CD4-positive, CD25-positive, alpha-beta regulatory T cell (primary cell): ENCODE measurements around the gene MAPK4. TPM values are rescaled to one million over a fixed set of nuclear protein-coding genes. Genes with fewer than 3 reads are reported as not detected.

Source experiments
- ATAC-seq, 2 donors: fragments of 150-1000 bp; cut with Tn5 transposase; one replicate each; pipeline ENCODE4 v1.10.0; 2021; ENCODE audit warnings: low read depth in 2 of 2, moderate number of reproducible peaks in 2 of 2, moderate library complexity in 1 of 2
- DNase-seq, 3 donors: peaks; one replicate each; pipeline versions ENCODE4 v3.0.0 to v3.0.0-alpha.2; 2012 to 2022; ENCODE audit warnings: mixed read lengths in 1 of 3
- H3K27ac ChIP-seq: one replicate; pipeline ENCODE4 v1.7.0; 2013; ENCODE audit warnings: mild to moderate bottlenecking, low read length; ENCODE audit not compliant: insufficient read depth, poor library complexity, severe bottlenecking
- H3K27me3 ChIP-seq: one replicate; pipeline ENCODE4 v1.7.0; 2013; ENCODE audit warnings: low read length; ENCODE audit not compliant: control insufficient read depth, insufficient read depth
- H3K36me3 ChIP-seq: one replicate; pipeline ENCODE4 v1.7.0; 2013; ENCODE audit warnings: mild to moderate bottlenecking, low read length, moderate library complexity; ENCODE audit not compliant: control insufficient read depth, insufficient read depth
- H3K4me1 ChIP-seq: 2 replicates; pipeline ENCODE4 v1.7.0; 2013; ENCODE audit warnings: mild to moderate bottlenecking, low read length; ENCODE audit not compliant: insufficient read depth, control insufficient read depth, poor library complexity, severe bottlenecking
- H3K4me3 ChIP-seq: one replicate; pipeline ENCODE4 v1.7.0; 2013; ENCODE audit warnings: low read depth, mild to moderate bottlenecking, low read length, moderate library complexity
- H3K9me3 ChIP-seq, 2 experiments: 1 replicate in 1 of 2; 2 replicates in 1 of 2; pipeline ENCODE4 v1.7.0; 2013; ENCODE audit warnings: low read length in 2 of 2, mild to moderate bottlenecking in 1 of 2, moderate library complexity in 1 of 2; ENCODE audit not compliant: control insufficient read depth in 2 of 2
- H3K27ac Mint-ChIP-seq, 3 donors: one replicate each; pipeline ENCODE4 v1.8.0; 2020 to 2022; ENCODE audit warnings: mild to moderate bottlenecking in 3 of 3, mixed read lengths in 3 of 3, moderate library complexity in 2 of 3
- H3K27me3 Mint-ChIP-seq: one replicate; pipeline ENCODE4 v1.8.0; 2022; ENCODE audit warnings: mild to moderate bottlenecking, mixed read lengths
- H3K36me3 Mint-ChIP-seq: one replicate; pipeline ENCODE4 v1.8.0; 2020; ENCODE audit warnings: mixed read lengths
- H3K4me1 Mint-ChIP-seq, 4 donors: one replicate each; pipeline ENCODE4 v1.8.0; 2020 to 2022; ENCODE audit warnings: mixed read lengths in 4 of 4, mild to moderate bottlenecking in 1 of 4
- H3K4me3 Mint-ChIP-seq, 4 donors: one replicate each; pipeline ENCODE4 v1.8.0; 2020 to 2022; ENCODE audit warnings: mild to moderate bottlenecking in 4 of 4, mixed read lengths in 4 of 4, moderate library complexity in 3 of 4
- H3K9me3 Mint-ChIP-seq, 7 donors: one replicate each; pipeline ENCODE4 v1.8.0; 2020 to 2022; ENCODE audit warnings: mixed read lengths in 7 of 7, mild to moderate bottlenecking in 3 of 7, moderate library complexity in 2 of 7
- polyA plus RNA-seq, 4 donors: library from polyadenylated mRNA; unstranded; fragments of 300-500 nt; fragmentation: Illumina TruSeq; gene quantifications; one replicate each; pipeline ENCODE4 v1.2.3, GENCODE V29; 2021
- total RNA-seq: library from RNA; stranded (reverse); gene quantifications from one replicate; pipeline ENCODE4 v1.2.3, GENCODE V29; 2022

Gene MAPK4
- total and polyA plus RNA-seq, 5 donors from 2014 or later, result not detected

GRCh38 chr18:50680966-50681365 is 121.1 kb downstream of the MAPK4 start:
- no peaks in the 10 kb centered on the region for H3K27me3 ChIP-seq
- H3K36me3 ChIP-seq, result no peaks in the 10 kb centered on the region
- H3K27ac ChIP-seq, result no peak overlapping the region
- no peak for DNase-seq
- H3K27me3 Mint-ChIP-seq, result peaks cover 4% of the 10 kb centered on the region
- H3K4me3 ChIP-seq, result no peak overlapping the region
- no peak overlapping the region for H3K27ac Mint-ChIP-seq
- no peaks in the 10 kb centered on the region for H3K4me1 ChIP-seq
- no peaks in the 10 kb centered on the region for H3K36me3 Mint-ChIP-seq
- H3K9me3 ChIP-seq, result no peaks in the 10 kb centered on the region
- H3K9me3 Mint-ChIP-seq, result peaks cover 0 to 1% (median 0%) of the 10 kb centered on the region in 7 donors
- no peaks in the 10 kb centered on the region for H3K4me1 Mint-ChIP-seq
- ATAC-seq, result no peak
- H3K4me3 Mint-ChIP-seq, result no peak overlapping the region

- Histone ChIP-seq H3K4me3 (no peak overlapping the region), H3K9me3 (no peaks in the 10 kb centered on the region), H3K36me3 (no peaks in the 10 kb centered on the region), H3K4me1 (no peaks in the 10 kb centered on the region), H3K27me3 (no peaks in the 10 kb centered on the region), H3K27ac (no peak overlapping the region)
- Mint-ChIP-seq H3K4me1 (no peaks in the 10 kb centered on the region), H3K27me3 (peaks cover 4% of the 10 kb centered on the region), H3K27ac (no peak overlapping the region), H3K9me3 (peaks cover 0 to 1% (median 0%) of the 10 kb centered on the region in 7 donors), H3K4me3 (no peak overlapping the region), H3K36me3 (no peaks in the 10 kb centered on the region)
- DNase-seq, result no peak
- ATAC-seq, result no peak
Observed at GRCh38 chr18:50682852-50683251, 123.0 kb downstream of the MAPK4 start.

DNA sequence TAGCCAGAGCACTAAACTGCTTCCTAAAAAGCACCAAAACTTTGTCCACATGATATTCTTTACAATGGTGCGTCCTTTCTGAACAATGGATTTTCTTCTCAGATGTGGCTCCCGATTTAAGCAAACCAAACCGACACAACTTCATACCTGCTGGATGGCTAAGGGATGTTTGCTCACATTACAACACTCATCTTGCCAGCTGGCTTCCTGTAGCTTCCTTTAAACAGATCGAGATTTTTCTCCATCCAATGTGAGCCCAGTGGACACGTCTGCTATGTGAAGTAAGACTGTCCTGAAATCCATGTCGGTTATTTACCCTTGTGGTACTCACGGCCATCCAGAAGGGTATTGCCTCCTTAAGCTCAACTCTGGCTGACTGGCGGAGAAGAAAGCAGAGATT is 126.5 kb downstream of the MAPK4 start:
- Mint-ChIP-seq H3K4me1 (no peaks in the 10 kb centered on the region), H3K27me3 (peaks cover 4% of the 10 kb centered on the region), H3K36me3 (no peaks in the 10 kb centered on the region), H3K27ac (no peak overlapping the region), H3K9me3 (no peaks in the 10 kb centered on the region), H3K4me3 (no peak overlapping the region)
- Histone ChIP-seq H3K4me1 (no peaks in the 10 kb centered on the region), H3K9me3 (no peaks in the 10 kb centered on the region), H3K27ac (no peak overlapping the region), H3K36me3 (no peaks in the 10 kb centered on the region), H3K27me3 (no peaks in the 10 kb centered on the region), H3K4me3 (no peak overlapping the region)
- DNase-seq (no peak), ATAC-seq (no peak)

DNA sequence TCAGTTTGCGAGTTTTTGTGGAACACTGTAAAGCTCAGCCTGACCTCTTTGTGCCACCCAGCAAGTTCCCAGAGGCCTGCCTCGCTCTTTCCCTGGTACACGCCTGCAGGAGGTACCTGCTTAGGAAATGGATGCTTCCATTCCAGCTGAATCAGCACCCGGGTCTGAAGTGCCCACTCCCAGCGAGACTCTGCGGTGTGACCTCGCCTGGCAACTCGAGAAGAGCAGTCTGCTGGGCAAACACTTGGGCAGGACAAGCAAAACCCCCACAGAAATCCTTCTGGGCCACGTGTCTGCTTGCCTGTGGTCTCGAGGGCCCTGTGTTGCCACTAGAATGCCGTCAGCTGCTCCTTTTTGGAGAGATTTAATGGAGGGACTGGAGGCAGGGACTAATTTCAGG is 127.6 kb downstream of the MAPK4 start:
- ATAC-seq, result no peak
- Histone ChIP-seq H3K4me1 (no peaks in the 10 kb centered on the region), H3K9me3 (no peaks in the 10 kb centered on the region), H3K27ac (no peak overlapping the region), H3K36me3 (no peaks in the 10 kb centered on the region), H3K27me3 (no peaks in the 10 kb centered on the region), H3K4me3 (no peak overlapping the region)
- H3K9me3 Mint-ChIP-seq, result no peaks in the 10 kb centered on the region
- H3K27ac Mint-ChIP-seq, result no peak overlapping the region
- no peak for DNase-seq
- H3K4me1 Mint-ChIP-seq, result no peaks in the 10 kb centered on the region
- no peak overlapping the region for H3K4me3 Mint-ChIP-seq
- no peaks in the 10 kb centered on the region for H3K36me3 Mint-ChIP-seq
- peaks cover 4% of the 10 kb centered on the region for H3K27me3 Mint-ChIP-seq

DNA sequence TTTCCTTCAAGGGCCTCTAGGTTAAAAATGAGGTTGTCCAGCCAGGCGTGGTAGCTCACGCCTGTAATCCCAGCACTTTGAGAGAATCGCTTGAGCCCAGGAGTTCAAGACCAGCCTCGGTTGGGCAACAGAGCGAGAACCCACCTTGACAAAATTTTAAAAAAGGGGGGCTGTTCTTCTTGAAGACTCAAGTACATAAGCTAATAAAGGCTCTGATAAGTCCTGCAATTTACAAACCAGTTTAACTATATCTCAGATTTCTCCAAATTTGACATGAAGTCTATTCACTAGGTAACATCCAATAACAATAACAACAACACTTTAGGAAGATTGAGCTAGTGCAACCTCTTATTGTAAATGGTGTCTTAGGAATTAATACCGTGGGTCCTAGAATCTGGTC is 129.7 kb downstream of the MAPK4 start:
- DNase-seq, result no peak
- H3K36me3 Mint-ChIP-seq, result no peaks in the 10 kb centered on the region
- no peak overlapping the region for H3K27ac ChIP-seq
- H3K4me3 ChIP-seq, result no peak overlapping the region
- no peaks in the 10 kb centered on the region for H3K27me3 ChIP-seq
- no peak overlapping the region for H3K4me3 Mint-ChIP-seq
- no peak overlapping the region for H3K27ac Mint-ChIP-seq
- H3K9me3 Mint-ChIP-seq, result peaks cover 0 to under 1% (median 0%) of the 10 kb centered on the region in 7 donors
- no peaks in the 10 kb centered on the region for H3K36me3 ChIP-seq
- H3K4me1 Mint-ChIP-seq, result no peaks in the 10 kb centered on the region
- H3K27me3 Mint-ChIP-seq, result peaks cover 4% of the 10 kb centered on the region
- no peaks in the 10 kb centered on the region for H3K4me1 ChIP-seq
- no peaks in the 10 kb centered on the region for H3K9me3 ChIP-seq
- no peak for ATAC-seq

DNA sequence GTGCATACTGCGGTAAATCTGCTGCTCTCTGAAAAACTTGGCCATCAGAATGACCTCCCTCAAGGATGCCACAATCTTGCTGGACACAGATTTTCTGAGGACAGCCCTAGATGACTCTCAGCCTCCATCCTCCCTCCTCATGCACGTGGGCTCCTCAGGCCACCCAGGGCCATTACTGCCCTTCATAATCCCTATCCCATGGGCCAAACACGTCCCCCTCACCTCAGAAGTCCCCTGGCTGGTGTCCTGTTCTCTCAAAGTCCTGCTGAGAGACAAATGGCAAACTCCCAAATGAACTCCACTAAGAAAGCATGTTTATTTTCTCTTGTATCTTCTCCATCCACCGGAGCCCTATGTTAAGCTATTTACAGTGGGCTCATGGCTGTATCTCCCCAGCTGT is 134.3 kb downstream of the MAPK4 start:
- Mint-ChIP-seq H3K4me1 (no peaks in the 10 kb centered on the region), H3K27me3 (peaks cover 4% of the 10 kb centered on the region), H3K27ac (no peak overlapping the region), H3K4me3 (no peak overlapping the region), H3K36me3 (no peaks in the 10 kb centered on the region), H3K9me3 (peaks cover 0 to 3% (median 0%) of the 10 kb centered on the region in 7 donors)
- no peak overlapping the region for H3K27ac ChIP-seq
- H3K4me1 ChIP-seq, result no peaks in the 10 kb centered on the region
- H3K27me3 ChIP-seq, result no peaks in the 10 kb centered on the region
- H3K9me3 ChIP-seq, result no peaks in the 10 kb centered on the region
- H3K36me3 ChIP-seq, result no peaks in the 10 kb centered on the region
- ATAC-seq (no peak), DNase-seq (no peak)
- no peak overlapping the region for H3K4me3 ChIP-seq

DNA sequence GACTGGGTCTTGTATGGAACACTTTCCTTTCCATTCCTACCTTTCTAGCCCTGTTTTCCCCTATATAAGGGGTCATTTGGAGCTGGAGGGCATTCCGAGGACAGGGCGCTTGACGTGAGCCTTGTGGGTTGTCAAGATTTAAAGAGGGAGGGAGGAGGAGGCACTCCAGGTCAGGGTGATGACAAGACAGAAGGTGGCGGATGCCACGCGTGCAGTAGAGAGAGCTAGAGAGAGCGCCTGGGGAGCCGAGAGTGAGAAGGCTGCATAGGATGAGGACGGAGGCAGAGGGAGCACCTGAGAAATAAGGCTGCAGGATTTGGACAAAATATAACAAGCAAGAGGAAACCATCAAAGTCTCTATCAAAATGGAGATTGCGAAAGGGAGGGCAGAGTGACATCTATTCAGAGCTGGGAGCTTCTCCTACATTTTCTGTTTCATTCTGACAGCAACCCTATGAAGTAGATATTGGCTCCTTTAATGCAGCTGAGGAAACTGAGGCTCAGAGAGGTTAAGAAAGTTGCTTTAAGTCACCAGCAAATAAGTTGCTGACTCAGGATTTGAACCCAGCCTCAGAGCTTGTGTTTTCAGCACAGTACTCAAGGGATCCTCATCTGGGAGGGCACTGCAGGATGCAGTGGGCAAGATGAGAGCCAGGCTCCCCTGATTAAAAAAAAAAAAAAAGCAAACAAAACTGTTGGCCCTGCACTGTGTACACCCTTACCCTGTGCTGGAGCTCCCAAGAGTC is 135.7 kb downstream of the MAPK4 start:
- DNase-seq, result no peak
- ATAC-seq, result no peak
- Mint-ChIP-seq H3K4me3 (no peak overlapping the region), H3K27ac (no peak overlapping the region), H3K36me3 (no peaks in the 10 kb centered on the region), H3K4me1 (no peaks in the 10 kb centered on the region), H3K9me3 (peaks cover 0 to 3% (median 0%) of the 10 kb centered on the region in 7 donors), H3K27me3 (peaks cover 4% of the 10 kb centered on the region)
- H3K27ac ChIP-seq, result no peak overlapping the region
- no peaks in the 10 kb centered on the region for H3K4me1 ChIP-seq
- H3K27me3 ChIP-seq, result no peaks in the 10 kb centered on the region
- H3K9me3 ChIP-seq, result no peaks in the 10 kb centered on the region
- no peak overlapping the region for H3K4me3 ChIP-seq
- no peaks in the 10 kb centered on the region for H3K36me3 ChIP-seq

DNA sequence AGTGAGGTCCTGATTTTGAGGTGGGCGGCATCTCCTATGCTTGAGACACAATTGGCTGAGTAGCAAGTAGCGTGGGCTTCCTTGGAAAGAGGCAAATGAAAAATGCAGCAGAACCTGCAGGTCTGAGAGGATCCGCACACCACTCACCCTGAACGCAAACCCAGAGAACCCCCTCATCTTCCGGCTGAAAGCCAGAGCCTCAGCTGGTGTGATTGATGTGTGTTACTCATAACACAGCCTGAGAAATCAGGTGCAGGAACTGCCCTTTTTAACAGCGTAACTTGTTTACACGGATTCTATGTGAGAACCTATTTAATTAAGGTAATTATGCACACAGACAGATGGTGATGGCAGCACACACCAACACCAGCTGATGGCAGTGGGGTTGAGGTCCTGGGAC is 136.5 kb downstream of the MAPK4 start:
- no peaks in the 10 kb centered on the region for H3K36me3 Mint-ChIP-seq
- peak overlapping the region in 1 of 3 donors; percentile 18 for H3K27ac Mint-ChIP-seq
- H3K4me1 Mint-ChIP-seq, result no peaks in the 10 kb centered on the region
- Histone ChIP-seq H3K4me3 (no peak overlapping the region), H3K27ac (no peak overlapping the region), H3K4me1 (no peaks in the 10 kb centered on the region), H3K27me3 (no peaks in the 10 kb centered on the region), H3K36me3 (no peaks in the 10 kb centered on the region), H3K9me3 (no peaks in the 10 kb centered on the region)
- H3K4me3 Mint-ChIP-seq, result no peak overlapping the region
- peaks cover 4% of the 10 kb centered on the region for H3K27me3 Mint-ChIP-seq
- peaks cover 0 to 3% (median 0%) of the 10 kb centered on the region in 7 donors for H3K9me3 Mint-ChIP-seq
- ATAC-seq (no peak), DNase-seq (no peak)
